Mammary epithelial cell (primary cell): ENCODE data around the gene URI1.
"Not testable (repeated sequence)": the region's sequence is repeated elsewhere in the genome, so short reads cannot be mapped to it uniquely, and the experiment has no call there.

Experiments
- CTCF ChIP-seq, 2 donors: IDR thresholded peaks in 1 of 2; conservative IDR thresholded peaks in 1 of 2; 2 replicates each; pipeline ENCODE4 v1.5.1; 2011 to 2012; ENCODE audit warnings: inconsistent platforms in 2 of 2, low read length in 2 of 2, mild to moderate bottlenecking in 2 of 2, control low read depth in 1 of 2, low read depth in 1 of 2; ENCODE audit not compliant: insufficient read depth in 1 of 2; ENCODE audit errors: extremely low read depth in 1 of 2
- EZH2 ChIP-seq: IDR thresholded peaks from 2 replicates; pipeline ENCODE4 v1.6.1; 2012; ENCODE audit warnings: low read length, inconsistent platforms, borderline replicate concordance

- TF ChIP-seq CTCF (conservative IDR thresholded peaks at IDR 0.05 in 1 of 2, IDR thresholded peaks at IDR 0.05 in 1 of 2; ENCODE audit: extremely low read depth in 1 of 2, insufficient read depth in 1 of 2, low read depth in 1 of 2, low read length in 2 of 2); EZH2: not testable (repeated sequence)
These were observed 24.1 kb downstream of the URI1 start for GRCh38 chr19:29966142-29966541.
